NCI-H2227 (cell line): ENCODE measurements around the gene PLTP.
A peak's percentile ranks its signal among the peaks of the same experiment; 100 is the strongest.
"Not testable (repeated sequence)": the region's sequence is repeated elsewhere in the genome, so short reads cannot be mapped to it uniquely, and the experiment has no call there.

Experiments
- DNase-seq: peaks from one replicate; lab custom pipeline; 2025; ENCODE audit not compliant: unreplicated experiment; lab: John Stamatoyannopoulos, UW

Gene PLTP, protein sequence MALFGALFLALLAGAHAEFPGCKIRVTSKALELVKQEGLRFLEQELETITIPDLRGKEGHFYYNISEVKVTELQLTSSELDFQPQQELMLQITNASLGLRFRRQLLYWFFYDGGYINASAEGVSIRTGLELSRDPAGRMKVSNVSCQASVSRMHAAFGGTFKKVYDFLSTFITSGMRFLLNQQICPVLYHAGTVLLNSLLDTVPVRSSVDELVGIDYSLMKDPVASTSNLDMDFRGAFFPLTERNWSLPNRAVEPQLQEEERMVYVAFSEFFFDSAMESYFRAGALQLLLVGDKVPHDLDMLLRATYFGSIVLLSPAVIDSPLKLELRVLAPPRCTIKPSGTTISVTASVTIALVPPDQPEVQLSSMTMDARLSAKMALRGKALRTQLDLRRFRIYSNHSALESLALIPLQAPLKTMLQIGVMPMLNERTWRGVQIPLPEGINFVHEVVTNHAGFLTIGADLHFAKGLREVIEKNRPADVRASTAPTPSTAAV

GRCh38 chr20:45911486-45912343 is at the start of gene PLTP:
Gene PLTP (minus strand): TSS chr20:45912155. CDS start chr20:45911452, 703 bp downstream.
- peak; percentile 90 for DNase-seq

DNA sequence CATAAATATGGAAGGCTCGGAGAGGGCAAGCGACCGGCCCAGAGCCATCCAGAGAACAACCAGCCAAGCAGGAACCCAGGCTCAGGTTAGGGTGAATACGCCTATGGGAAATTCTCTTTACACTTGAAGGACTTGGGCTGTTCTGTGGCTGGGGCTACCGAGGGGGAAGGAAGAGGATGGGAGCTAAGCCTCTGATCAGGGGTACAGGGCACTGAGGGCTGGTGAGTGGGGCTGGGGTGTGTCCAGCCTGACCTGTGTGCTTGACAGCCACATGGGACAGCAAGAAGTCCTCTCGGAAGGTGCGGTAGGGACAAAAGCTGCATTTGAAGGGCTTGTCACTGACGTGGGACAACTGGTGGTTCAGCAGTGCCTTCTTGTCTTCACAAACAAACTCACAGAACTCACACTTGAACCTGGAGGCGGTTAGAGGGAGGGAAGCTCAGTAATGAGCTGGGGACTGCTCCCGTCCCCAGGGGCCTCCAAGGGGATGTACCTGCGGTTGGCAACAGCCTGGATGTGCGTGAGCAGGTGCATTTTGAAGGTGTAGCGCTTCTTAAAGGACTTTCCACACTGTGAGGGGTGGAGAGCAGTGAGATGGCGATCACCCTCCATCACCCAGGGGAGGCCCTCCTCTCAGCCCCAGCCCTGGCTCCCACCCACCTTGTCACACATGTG is 48.1 kb upstream of the PLTP start:
- no peak for DNase-seq

DNA sequence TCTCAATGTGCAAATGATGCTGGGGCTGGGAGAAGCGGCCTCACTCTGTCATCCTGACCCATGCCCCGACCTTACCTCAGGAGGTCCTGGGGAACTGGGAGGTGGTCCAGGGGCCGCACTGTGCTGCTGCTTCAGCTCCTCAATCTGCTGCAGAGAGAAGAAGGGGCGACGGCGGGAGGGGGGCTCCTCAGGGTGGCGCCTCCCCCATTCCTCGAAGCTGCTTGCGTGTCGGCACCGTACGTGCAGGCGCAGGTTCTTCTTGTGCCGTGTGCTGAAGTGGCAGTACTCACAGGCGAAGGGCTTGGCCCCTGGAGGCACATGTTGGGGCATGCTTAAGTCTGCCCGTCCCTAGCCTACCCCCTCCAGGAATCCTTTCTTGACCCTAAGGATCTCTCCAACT is 47.2 kb upstream of the PLTP start:
- no peak for DNase-seq

DNA sequence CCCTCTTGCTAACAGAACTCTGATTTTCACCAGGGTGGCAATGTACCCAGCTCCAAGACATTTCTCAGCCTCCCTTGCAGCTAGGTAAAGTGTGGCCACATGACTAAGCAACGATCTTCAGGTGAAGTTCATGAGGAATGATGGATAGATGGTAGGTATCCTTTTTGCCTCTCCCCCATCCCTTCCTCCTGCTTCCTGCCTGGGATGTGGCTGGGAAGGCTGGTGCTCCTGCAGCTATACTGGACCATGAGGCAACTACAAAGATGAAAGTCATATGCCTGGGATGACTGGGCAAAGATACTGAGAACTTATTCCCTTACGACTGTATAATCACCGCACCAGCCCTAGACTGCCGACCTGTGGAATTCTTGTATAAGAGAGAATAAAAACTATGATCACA is 46.6 kb upstream of the PLTP start:
- DNase-seq, result no peak

DNA sequence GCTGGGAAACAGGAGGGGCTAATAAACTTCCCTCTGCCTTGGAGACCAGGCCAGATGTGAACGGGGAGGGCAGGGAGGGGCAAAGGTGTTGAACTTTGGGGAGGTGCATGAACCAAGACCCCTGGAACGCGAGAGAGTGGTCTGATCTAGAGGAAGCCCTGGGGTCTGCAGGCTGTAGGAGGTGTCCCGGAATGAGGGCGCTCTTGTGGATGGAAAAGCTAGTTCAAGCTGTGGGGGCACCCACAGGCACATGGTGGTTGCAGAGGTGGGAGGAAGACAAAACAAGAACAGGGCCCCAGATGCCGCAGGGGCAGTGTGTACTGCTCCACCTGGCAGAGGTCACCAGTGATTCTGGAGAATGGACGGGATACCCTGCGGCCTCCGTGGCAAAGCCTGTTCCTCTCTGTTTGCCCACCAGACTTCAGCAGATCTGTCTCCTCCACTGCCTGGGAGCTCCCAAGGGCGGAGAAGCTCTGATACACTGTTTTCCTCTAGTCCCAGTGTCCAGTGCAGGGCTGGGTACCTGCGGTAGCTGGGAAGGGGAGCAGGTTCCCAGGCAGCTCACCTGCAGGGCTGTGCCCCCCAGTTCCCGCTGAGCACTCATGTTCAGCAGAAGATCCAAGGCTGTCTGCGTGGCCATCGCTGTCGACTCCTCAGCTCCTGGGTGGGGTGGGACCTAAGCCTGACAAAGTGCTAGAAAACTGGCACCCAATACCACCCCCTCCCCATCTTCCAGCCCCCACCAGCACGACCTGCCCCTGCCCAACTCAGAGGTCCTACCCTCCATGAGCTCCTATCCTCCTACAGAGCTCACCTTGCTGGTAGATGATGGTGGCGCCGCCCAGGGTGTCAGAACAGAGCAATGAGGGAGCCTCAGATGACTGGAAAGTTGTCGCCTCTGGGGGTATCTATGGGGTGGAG is 45.3 kb upstream of the PLTP start:
- no peak for DNase-seq

GRCh38 chr20:45956326-45956725 is 44.4 kb upstream of the PLTP start:
- not testable (repeated sequence) for DNase-seq

GRCh38 chr20:45953672-45954071 is 41.7 kb upstream of the PLTP start:
- no peak for DNase-seq

DNA sequence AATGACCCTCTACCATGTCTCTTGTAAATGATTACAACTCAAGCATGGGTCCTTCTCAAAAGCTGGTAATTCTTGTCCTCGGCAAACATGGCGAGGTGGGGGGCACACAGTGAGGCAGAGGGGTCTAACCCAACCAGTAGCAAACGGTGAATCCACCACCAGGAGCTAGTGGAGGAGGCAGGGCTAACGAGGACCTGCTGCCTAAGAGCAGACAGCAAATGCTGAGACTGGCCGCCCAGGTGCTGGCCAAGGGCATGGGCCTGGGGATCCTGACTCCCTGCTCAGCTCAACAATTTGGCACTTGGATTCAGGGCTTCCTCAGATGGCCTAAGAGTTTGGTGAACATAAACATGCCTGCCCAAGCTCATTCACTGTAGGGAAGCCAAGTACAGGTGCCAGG is 40.9 kb upstream of the PLTP start:
- DNase-seq, result no peak

DNA sequence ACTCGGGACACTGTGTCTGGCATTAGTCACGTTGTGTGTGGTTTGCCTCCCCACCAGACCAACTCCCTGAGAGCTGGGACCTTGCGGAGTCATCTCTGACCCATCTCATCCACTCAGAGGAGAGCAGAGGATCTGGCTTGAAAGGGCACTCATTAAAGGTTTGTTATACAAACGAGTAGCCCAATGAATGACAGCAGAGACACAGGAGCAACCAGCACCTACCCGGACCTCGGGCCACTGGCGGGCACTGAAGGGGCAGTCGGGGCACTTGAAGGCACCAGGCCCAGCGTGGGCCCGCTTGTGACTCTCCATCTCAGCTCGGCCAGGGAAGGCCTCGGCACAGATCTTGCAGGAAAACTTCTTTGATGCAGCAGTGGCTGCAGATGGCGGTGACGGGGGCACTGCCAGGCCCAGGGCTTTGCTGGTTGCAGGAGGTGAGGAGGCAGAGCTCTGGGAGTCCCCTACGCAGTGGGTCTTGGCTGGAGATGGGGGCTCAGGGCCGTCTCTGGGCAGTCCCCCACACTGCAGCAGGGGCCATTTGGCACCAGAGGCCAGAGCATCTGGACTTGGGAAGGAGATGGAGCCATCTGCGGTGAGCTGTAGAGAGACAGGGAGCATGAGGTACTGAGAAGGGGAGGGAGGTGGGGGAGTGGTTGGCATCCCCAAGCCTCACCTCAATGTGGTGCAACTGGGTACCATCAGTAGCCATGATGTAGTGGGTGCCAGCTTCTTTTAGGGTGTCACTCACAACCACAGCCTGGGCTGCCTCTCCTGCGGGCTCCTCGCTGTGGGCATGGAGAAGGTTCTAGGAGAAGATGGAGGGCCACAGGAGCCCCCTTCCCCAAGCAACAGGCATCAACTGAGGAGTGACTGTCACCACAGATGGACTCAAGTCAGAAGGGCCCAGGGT is 40.2 kb upstream of the PLTP start:
- no peak for DNase-seq

- no peak for DNase-seq
Observed at GRCh38 chr20:45950330-45950646, 38.3 kb upstream of the PLTP start.

DNA sequence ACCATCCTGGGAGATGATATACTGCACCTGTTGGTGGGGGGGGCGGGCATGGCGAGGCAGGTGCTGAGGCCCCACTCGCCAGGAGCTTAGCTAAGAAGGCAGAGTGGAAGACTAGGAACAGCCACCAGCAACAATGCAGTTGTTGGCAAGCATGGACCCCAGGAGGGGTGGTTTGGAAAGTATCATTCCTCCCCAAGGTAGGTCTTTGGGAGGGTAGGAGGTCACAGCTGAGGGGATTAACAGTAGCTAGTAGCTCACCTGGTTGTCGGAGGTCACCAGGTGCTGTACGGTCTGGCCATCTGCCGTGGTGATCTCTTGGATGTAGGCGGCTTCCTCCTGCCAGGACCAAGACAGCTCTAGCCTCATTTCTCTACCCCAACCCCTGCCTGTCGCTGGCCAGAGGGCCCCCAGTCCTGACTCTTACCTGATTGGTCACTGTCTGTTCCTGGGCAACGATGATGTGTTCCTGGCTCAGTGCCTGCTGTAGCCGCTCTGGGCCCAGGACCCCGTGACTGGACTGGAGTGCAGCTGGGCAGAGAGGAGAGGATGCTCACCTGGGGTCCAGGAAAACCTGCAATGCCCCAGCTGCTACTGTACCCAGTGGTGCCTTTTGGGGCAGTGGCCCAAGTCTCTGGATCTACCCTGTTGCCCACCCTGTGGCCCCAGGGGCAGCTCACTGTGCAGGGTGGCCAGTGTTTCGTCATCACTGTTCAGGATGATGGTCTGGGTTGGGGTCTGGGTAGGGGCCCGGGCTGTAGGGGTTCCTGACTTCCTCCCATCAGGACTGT is 37.8 kb upstream of the PLTP start:
- DNase-seq, result no peak

DNA sequence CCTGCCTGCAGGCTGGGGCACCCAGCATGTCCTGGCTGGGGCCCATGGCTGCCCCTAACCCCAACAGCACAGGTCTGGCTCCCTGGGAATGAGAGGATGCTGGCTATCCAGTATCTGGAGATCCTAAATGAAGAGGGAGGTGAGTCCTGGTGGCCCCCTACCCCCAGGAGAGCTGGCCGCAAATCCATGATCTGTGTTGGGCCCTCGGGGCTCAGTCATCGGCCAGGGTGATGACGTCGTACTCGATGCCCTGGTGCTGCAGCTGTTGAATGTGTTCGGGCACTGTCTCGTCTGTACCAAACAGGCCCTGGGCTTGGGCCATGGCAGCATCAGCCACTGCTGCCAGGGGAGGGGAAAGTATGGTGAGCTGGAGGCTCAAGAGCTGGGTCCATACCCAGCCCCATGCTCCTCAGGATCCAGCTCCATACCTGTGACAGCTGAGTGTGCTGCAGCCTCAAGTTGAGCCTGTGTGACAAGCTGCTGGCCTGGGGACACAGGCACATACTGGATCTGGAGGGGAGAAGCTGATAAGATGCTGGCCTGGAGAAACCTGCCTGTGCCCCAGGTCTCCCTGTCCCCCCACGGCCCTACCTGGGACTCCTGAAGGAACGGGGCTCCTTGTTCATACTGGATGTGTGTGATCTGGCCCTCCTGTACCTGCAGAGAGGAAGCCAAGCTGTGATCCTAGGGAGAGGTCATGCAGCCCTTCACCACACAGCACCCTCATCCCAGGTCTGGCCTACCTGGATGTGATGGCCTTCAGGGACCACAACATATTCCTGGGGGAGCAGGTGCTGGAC is 37.0 kb upstream of the PLTP start:
- DNase-seq, result no peak

GRCh38 chr20:45948261-45948733 is 36.3 kb upstream of the PLTP start:
- DNase-seq, result no peak

- no peak for DNase-seq
Observed at GRCh38 chr20:45947110-45947866, 35.3 kb upstream of the PLTP start.

DNA sequence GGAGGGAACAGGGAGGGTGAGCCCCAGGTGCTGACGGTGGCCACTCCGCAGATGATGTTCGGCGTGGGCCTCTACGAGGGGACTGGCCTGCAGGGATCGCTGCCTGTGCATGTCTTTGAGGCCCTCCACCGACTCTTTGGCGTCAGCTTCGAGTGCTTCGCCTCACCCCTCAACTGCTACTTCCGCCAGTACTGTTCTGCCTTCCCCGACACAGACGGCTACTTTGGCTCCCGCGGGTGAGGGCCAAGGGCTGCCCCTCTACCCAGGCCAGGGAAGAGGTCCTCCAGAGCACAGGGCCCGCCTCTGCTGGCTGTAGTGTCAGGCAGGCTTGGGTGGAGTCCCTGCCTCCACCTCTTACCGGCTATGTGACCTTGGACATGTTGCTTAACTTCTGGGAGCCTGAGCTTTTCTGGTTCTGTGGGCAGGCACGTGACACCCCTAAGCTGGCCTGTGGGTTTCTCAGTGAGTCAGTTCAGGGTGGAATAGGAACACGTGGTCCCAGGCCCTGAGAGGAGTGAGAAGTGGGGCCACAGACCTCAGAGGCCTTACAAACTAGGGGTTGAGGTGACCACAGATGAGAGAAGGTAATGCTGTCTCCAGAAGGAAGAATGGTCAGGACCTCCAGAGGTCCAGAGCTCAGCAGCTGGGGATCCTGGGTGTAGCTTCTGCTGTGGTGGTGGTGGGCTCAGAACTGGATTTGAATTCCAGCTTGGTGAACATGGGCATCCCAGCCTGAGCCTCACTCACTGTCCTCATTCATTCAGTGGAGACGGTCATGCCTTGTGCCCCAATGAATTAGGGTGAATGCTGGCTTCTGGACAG is 34.4 kb upstream of the PLTP start:
- DNase-seq, result no peak

- DNase-seq, result no peak
Observed at GRCh38 chr20:45945678-45946148, 33.8 kb upstream of the PLTP start.
